Stimulated activated CD8-positive, alpha-beta memory T cell treated with anti-CD3 and anti-CD28 coated beads, Interleukin-4, amount 100 ng/mL, for 1 hour (primary cell): ENCODE data around the gene PAX9.

Experiments used
- DNase-seq, 2 donors: peaks; one replicate each; pipeline ENCODE4 v3.0.0-alpha.2; 2020; ENCODE audit warnings: low read depth in 2 of 2, low spot score in 1 of 2

The PAX9 gene

DNA sequence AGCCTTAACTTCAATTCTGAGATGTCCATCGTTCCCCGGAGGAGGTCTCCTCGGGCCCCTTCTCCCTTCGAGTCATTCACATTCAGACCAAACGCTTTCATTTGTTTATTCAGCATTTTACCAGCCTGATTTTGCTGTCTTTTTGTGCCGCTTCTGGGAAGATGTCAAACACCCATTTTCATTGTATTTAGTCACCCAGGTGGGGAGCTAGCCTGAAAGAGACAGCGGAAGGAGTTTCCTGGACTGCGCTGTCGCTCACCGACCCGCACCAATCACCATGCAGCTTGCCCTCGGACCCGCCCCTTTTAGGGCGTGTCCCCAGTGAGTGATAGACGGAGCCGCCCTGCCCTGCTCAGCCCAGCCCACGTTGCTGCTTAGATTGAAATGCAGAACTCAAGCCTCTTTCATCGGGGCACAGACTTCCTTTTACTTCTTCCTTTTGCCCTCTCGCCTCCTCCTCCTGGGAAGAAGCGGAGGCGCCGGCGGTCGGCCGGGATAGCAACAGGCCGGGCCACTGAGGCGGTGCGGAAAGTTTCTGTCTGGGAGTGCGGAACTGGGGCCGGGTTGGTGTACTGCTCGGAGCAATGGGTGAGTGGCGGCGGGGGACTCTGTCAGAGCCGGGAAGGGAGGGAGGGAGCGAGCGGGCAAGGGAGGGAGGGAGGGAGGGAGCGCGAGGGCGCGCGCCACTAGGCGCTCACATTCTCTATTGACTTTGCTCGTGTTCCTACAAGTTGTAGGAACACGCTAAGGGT lies at the start of gene PAX9:
Gene PAX9 (plus strand): TSS at position 355 of the 752 bp plus-strand sequence. CDS start 230 bp downstream, at position 585.
- no peak for DNase-seq

DNA sequence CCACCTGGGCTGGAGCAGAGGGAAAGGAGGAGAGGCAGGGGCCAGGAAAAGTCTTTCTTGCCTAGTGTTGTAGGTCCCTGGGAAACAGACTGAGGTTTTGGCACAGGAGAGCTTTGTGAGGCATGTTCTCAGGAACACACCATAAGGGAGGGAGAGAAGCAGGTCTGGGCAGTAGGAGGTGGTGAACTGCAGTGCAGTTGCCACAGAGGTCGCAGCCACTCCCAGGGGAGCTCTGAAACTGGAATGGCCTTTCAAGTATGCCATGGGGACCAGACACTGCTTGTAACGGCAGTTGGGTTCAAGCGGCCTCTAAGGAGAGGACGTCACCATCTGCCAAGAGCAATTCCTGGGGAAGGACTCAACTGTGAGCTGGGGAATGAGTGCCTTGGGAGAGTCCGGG lies 43.8 kb upstream of the PAX9 start:
- DNase-seq, result no peak

DNA sequence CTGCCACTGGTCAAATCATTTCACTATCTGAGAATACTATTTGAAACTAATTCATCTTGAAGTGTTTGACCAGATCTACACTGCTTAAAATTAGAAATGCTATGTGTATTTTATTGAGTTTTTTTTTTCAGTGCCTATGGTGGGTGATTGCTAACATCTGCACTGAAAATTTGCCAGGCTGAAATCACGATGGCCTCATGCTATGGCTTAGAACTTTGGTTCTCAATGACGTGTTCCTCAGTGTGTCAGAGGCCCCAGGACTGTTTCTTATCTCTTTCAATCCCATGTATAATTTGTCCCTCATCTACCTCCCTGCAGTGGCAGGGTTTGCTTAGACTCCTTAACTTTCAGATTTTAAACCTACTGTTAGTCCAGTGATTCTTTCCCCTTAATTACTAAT lies 43.0 kb upstream of the PAX9 start:
- no peak for DNase-seq

DNA sequence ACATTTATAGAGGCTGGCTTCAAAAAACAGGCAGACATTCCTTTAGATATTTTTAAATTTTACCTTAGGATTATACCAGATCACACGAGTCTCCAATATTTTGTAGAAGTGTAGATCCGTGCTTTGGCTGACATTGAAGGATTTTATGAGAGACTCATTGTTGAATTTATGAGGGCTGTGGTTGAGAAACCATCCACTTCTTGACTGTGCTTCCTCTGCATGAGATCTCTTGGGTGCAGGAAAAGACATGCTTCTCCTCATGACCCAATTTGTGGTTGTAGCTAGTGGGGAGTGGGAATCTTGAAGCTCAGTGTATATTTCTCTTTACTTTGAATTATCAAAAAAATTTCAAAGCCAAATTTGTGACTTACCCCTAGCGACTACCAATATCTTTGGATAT lies 42.5 kb upstream of the PAX9 start:
- DNase-seq, result no peak

DNA sequence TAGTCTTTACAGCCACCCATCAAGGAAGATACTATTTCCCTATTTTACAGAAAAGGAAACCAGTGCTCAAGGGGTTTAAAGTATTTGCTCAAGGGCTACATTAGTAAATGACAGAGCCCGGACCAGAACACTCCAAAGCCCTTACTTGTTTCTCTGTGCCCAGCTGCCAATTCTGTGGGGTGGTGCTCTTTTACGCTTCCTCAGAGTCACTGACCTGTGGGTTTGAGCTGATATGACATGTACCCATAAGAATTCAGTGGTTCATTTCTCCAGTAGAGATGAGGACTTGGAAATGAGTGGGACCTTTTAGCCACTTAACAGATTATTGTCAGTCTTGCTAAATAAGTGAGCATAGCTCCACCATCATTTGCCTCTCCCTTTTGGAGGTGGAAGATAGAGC lies 41.8 kb upstream of the PAX9 start:
- no peak for DNase-seq

DNA sequence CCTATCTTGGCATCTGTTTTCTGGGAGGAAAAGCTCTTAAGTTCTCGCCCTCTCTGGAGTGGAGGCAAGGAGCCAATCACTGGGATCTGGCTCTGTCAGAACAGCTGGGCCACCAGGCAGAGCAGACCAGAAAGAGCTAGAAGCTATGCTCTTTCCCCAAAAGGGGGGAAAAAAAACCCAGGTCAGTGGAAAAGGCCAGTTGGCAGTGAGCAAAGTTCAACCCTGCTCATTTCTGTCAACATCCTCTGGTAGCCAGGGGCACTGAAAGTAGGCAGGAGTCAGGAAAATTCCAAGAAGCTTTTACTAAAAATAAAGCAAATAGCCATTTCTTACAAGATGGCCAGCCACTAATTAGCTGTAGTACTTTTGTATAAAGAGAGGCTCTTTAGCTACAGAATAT lies 36.6 kb upstream of the PAX9 start:
- DNase-seq, result no peak

DNA sequence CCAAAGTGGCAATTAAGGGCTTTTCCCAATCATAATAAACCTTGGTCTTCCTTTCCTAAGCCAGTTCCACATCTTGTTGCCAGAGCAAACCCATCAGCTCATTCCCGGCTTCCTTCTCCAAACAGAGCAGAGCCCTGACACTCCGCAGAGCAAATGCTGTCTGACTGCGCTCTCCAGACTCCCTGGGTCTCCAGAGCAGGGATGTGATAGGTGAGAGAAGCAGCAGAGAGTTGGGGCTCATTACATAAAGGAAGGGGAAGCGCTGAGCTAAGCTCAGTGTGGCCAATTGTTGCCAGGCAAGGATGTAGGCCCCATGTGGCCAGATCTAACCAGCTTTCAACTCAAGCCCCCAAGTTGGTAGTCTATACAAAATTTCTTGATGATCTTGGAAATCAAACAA lies 36.2 kb upstream of the PAX9 start:
- no peak for DNase-seq

DNA sequence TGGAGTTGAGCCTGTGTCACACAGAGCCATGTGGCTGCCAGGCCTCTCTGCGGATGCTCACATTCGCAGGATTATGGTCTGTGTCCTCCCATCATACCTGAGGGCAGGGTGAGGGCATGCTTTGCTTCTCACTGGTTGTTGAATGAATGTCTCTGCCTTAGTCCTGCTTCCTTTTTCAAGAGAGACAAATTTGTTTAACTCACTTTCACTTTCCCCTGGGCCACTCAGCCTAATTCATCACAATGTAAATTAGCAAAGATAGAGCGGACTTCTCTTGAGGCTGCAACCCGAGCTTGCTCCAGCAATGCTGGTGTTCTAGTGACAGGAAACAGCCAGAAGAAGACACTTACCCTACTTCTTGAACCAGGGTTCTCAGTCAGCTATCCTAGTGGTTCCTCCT lies 35.5 kb upstream of the PAX9 start:
- no peak for DNase-seq

DNA sequence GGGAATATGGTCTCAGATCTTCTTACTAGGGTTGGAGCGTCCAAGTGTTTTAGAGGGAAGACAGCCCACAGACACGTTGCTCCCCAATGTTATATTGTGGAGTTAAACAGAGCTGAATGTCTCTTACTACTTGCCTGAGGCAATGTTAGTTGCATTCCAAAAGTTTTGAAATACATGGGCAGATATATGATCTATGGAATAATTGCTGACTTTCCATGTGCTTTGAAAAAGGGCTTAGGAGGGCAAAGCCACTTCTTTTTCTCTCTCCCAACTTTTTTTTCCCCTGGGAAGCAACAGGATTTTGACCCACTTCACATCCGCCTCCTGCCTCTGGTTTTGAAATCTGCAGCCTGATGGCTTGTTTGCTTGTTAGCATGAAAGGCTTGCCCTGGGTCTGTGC lies 33.7 kb upstream of the PAX9 start:
- no peak for DNase-seq

DNA sequence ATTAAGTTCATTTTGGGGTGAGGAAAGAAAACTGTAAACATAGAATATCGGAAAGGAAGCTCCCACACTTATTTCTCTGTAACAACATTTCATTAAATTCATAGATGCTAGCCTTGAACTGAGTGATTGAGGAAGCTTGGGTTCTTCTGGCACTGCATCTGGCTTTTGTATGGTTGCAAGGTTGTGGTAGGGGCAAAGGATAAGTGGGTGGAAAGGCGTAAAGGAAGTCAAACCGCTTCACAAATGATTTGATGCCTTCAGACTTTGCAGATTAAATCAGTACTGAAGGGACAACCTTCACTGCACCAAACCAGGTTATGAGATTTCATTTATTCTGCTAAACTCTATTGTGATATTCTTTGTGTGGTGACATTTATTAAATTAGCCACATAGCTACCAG lies 28.1 kb upstream of the PAX9 start:
- DNase-seq, result no peak

DNA sequence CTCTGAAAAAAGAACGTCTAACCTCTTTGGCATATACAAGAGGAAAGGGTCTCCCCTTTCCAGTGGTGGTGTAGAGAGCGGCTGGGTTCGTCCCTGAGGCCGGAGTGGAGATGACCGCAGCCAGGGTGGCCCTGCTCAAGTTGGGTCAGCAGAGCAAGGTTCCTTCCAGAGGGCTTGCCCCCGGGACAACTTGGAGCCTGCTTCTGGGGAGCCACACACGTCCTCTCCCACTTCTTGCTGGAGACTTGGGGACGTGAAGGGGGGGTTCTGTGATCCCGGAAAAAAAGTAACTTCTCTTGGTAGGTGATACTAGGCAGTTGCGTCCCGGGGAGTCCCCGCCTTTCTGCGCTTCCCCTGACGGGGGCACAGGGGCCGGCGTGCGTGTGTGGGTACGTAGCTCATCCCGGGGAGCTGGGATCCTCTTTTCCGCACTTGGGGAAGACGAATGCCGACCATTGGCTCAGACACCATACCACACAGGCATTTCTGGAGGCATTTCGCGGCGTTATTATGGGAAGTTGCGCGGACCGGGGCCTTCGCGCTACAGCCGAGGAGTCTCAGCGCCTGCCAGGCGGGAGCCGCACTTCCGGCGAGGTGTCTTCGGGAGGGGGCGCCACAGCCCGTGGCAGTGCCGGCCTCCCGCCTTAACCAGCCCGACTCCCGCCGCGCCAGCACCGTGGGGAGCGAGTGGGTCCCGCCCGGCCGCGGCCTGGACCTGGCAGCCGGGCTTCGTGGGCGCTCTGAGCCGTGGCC lies 14.8 kb upstream of the PAX9 start:
- DNase-seq, result no peak

DNA sequence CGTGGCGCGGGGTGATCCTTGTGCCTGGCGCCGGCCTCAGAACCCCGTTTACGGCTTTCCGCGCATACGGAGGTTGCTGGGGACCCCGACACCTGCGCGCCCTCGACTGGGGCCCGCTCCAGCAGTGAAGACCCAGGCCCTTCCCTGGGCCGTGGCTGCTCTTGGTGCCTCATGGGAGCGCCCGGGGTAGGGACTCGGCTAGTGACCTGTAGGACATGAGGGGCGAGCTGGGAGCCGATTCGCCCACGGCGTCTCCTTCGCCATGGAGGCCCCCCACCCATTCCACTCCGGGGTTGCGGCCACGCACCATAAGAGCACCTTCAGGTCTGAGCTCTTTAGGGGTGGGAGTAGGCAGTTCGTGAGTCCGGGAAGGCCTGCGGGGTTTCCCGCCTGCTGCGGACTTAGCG lies 14.2 kb upstream of the PAX9 start:
- no peak for DNase-seq

DNA sequence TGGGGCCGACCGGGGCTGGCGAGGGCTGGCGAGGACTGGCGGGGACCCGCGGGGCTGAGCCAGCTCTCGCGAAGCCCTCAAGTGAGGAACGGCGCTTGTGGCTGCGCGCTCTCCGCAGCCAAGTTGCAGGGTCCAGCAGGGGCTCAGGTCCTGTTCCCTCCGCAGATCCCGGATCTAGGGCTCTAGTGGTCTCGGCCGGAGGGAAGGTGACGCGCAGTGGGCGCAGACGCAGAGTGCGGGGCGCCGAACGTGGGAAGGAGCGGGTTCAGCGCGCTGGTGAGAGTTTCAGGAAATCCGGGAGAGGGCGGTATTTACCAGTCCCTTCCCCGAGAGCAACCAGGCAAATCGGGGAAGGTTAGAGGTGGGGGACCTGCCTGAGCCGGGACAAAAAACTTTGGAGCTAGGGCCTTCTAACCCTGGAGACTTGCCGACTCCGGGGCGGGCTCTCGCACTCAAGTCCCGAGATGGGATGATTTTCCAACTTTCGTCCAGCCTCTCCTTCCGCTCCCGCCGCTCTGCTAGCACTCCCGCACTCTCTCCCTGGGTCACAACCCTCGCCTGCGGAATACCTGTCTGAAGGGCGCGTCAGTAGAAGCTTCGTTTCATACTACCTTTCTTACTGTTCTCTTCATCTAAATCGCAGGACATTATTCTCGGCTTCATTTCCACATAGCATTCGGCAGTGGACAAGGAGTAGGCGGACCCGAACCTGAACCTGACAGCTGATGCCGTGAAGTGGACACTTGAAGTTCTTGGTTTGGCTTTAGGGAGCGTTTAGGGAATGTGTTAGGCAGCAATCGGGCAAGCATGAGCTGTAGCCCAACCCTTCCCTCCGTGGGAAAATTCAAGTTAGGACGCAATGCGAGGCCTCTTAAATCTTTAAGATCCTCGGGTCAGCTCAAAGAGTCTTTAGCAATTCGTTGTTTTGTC lies 13.6 kb upstream of the PAX9 start:
- no peak for DNase-seq

DNA sequence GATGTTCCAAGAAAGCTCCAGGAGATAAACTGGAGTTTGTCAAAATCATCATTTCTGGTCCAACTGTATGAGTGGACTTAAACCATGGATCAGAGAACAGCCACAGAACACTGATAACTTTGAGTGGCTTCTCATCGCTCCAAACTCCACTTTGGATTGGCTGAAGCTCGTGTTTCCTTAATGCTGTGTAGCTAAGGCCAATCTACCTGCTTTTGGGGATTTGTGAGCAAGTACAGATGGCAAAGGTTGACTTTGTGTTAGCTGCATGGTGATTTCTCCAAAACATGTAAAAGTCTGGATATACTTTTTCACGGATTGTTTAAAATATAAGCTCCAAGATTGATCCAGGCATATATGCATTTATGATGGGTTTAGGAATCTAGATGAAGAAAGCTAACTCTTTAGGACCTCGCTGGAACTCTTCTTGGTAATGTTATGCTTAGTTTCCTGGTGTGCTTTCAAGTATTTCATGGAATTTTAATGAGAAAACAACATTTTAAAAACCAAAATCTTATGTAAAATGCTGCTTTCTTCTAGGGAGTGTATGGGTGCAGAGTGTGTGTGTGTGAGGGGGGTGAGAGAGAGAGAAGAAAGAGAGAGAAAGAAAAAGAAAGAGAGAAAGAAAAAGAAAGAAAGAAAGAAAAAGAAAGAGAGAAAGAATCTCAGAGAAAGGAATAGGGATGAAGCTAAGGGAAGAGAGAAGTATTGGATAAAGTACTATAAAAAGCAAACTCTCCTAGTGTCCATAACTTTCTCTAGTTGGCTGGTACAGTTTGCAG lies 11.6 kb upstream of the PAX9 start:
- no peak for DNase-seq

DNA sequence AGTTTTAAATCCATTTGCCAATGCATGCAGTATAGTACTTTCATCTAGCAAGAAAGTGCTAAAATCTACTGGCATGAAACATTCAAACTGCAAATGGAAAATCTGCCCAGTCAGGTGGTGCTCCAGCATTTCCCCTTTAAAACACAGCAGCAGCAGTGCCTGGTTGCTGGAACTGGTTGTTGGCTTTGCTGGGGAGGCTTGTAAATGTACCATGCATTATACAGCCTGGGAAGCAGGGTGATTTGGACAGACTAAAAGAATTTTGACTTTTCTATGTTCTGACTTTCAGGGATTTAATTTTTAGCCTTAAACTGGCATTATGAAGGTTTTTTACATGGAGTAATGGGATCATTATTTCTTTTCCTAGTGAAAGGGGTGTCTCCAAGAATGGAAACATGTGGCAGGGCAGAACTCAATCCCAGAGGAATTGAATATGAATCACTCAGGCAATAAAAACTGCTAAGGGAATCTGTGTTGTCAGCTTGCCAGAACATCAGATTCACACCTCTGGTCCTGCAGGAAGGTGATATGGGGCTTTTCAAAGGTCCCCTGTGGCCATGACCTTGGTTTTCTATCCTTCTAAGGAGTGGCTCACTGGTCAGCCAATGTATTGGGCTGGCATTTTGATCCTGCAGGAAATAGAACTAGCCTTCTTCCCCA lies 9.0 kb upstream of the PAX9 start:
- no peak for DNase-seq

DNA sequence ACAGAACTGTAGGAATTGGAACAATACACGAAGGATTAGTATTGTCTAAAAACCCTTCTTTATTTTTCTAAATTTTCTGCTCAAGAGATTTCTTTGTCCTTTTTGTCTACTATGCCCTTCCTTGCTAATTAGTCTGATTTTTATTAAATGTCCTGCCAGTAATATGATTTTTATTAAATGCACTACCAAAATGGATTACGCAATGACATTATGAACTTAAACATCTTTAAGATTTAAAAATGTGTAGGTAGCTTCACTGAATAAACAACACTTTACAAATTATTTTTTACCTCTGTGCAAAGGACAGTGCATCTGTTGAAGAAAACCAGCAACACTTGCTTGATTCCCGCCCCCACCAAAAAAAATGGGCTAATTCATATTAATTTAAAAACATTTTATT lies 8.2 kb upstream of the PAX9 start:
- DNase-seq, result no peak

DNA sequence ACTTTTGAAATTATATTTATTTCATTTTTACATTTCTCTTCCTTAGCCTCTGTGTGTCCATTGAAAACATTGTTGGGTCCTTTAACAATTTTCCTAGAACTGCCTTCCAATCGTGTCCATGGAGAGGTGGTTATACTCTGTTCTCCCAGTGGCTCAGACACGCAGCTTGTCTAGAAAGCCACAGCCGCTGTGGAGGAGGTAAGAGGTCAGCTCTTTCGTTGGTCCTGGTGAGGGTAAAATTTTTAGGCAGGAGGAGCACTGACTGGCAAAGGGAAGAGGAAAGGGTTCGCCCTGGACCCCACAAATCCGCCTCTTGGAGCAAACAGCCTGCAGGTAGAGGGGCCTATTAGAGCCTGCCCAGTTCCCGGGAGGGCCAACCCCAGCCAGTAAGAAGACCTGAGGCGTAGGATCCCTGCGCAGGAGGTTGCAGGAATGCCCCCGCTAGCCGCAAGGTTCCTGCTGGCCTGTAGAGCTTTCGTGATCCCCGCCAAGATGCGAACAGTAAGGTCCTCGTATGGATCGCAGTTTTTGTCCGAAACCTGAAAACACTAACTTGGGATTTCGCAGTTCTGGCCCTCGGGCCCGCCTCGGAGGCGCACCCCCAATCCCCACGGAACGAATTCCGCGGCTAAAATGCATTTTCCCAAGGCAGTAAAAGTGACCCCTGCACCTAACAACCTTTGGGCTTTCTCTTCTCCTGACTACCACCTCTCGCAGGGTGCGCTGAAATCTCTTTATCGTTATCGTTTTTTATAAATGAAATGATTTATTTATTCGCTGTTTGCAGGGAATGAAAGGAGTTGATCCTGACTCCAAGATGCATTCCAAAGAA lies 7.5 kb upstream of the PAX9 start:
- no peak for DNase-seq

DNA sequence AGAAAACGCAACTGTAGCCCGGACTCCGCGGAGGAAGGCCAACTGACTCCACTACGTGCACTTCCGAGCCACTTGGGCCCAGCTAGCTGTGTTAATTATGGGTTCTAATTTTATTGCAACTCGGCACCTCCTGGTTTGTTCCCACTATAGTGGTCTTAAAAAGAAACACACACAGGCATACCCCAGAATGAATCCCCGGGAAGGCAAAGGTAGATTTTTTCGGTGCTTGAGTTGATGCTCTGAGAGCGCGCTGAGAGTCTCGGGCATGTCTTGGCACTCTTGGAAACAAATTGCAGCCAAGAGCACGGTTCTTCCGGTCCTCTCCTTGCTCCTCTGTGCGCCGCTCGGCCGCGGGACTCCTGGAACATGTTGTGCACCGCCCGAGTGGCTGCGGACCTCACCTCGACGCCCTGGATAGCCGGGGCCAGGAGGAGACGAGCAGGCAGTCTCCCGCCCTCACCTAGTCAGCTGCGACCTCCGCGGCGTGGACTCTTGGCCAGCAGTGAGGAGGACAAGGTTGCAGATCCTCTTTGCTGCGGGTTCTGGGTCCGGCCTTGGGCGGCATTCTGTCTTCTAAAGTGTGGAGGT lies 6.8 kb upstream of the PAX9 start:
- no peak for DNase-seq

DNA sequence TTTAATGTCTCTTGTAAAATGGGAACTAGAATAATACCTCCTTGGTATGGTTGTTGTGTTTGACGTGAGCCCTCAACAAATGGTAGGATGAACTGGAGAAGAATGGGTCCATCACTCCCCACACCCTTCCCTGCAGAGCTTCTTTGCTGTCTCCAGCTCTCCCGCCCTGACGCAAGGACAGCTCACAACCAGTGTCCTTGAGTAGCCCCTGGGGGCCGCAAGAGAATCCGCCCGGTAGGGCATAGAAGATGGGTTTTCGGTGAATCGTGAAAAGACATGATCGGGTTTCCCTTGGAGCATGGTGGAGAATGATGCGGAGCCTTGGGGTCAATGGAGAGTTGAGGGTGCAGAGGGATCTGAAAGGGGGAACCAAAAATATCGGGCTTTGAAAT lies 6.1 kb upstream of the PAX9 start:
- DNase-seq, result no peak
